GM12878 (cell line): ENCODE results near the gene PPP3CA. TPM values are rescaled to one million over a fixed set of nuclear protein-coding genes. Genes with fewer than 3 reads are reported as not detected.

ENCODE experiments used
- ATAC-seq: fragments of 200-7000 bp; cut with Tn5 transposase; 3 replicates; pipeline ENCODE4 v1.9.1; 2020; ENCODE audit warnings: mild to moderate bottlenecking, moderate library complexity
- BruUV-seq: library from RNA; stranded (reverse); fragments of 400-500 nt; replicated peaks from 2 replicates; lab custom pipeline; 2021; lab: Mats Ljungman, UMichigan
- CTCF ChIA-PET: fragments of 300-600 bp; sonication (Branson Sonifier 250); formaldehyde crosslinking; extraction: SDS; loops from one replicate; lab custom pipeline; 2021; ENCODE audit warnings: inconsistent platforms; lab: Yijun Ruan, JAX
- POLR2A ChIA-PET: fragments of 350-600 bp; formaldehyde crosslinking; extraction: SDS; loops from one replicate; lab custom pipeline; 2021; ENCODE audit warnings: inconsistent platforms; lab: Charles Lee
- RAD21 ChIA-PET: fragments of 300-600 bp; sonication (Branson Sonifier 250); formaldehyde crosslinking; loops from one replicate; lab custom pipeline; 2023; ENCODE audit warnings: antibody characterized with exemption; ENCODE audit not compliant: unreplicated experiment; lab: Charles Lee
- SMC1A ChIA-PET: fragments of 300-600 bp; sonication (Branson Sonifier 250); formaldehyde crosslinking; loops from one replicate; lab custom pipeline; 2023; ENCODE audit not compliant: unreplicated experiment, uncharacterized antibody; lab: Charles Lee
- DNase-seq: peaks from one replicate; pipeline ENCODE4 v3.0.0-alpha.2; 2011; ENCODE audit warnings: low read depth, low spot score
- FAIRE-seq: peaks from 3 replicates; lab custom pipeline; 2011; peaks lifted over from hg19 to GRCh38; lab: Jason Lieb, UNC
- H2AFZ ChIP-seq: 2 replicates; pipeline ENCODE4 v1.6.0; 2011; ENCODE audit warnings: low read depth, low read length, control low read depth; ENCODE audit not compliant: control insufficient read depth
- H3K27ac ChIP-seq: 2 replicates; pipeline ENCODE4 v1.5.1; 2011; ENCODE audit warnings: control low read depth; ENCODE audit not compliant: control insufficient read depth, insufficient read depth
- H3K27me3 ChIP-seq, 2 experiments: replicated peaks in 1 of 2; 2 replicates each; pipeline versions ENCODE4 v1.6.0 to v1.6.1; 2011; ENCODE audit warnings: low read length in 1 of 2; ENCODE audit not compliant: control insufficient read depth in 2 of 2, insufficient read depth in 2 of 2
- H3K36me3 ChIP-seq, 2 experiments: 2 replicates each; pipeline ENCODE4 v1.5.1; 2011; ENCODE audit warnings: low read length in 1 of 2; ENCODE audit not compliant: control insufficient read depth in 2 of 2, insufficient read depth in 2 of 2
- H3K4me1 ChIP-seq: 2 replicates; pipeline ENCODE4 v1.6.1; 2011; ENCODE audit warnings: mild to moderate bottlenecking, low read length, moderate library complexity, mixed read lengths; ENCODE audit not compliant: control insufficient read depth, insufficient read depth
- H3K4me2 ChIP-seq: 2 replicates; pipeline ENCODE4 v1.6.0; 2011; ENCODE audit warnings: control low read depth; ENCODE audit not compliant: control insufficient read depth, insufficient read depth
- H3K4me3 ChIP-seq: fragments of 200-600 bp; sonication (generic); 2 replicates; pipeline ENCODE4 v1.5.1; 2016
- H3K79me2 ChIP-seq: 2 replicates; pipeline ENCODE4 v1.6.0; 2011; ENCODE audit warnings: low read length; ENCODE audit not compliant: control insufficient read depth, insufficient read depth
- H3K9ac ChIP-seq: 2 replicates; pipeline ENCODE4 v1.8.0; 2011; ENCODE audit warnings: low read length, control low read depth, mixed read lengths; ENCODE audit not compliant: control insufficient read depth, insufficient read depth
- H3K9me3 ChIP-seq: replicated peaks from 3 replicates; pipeline ENCODE4 v1.5.1; 2011; ENCODE audit warnings: mild to moderate bottlenecking, low read length; ENCODE audit not compliant: control insufficient read depth, insufficient read depth
- H4K20me1 ChIP-seq: 2 replicates; pipeline ENCODE4 v1.6.0; 2011; ENCODE audit not compliant: control insufficient read depth, insufficient read depth
- CREB1 ChIP-seq: IDR thresholded peaks from 2 replicates; pipeline ENCODE4 v1.6.1; 2012; ENCODE audit warnings: low read depth, mild to moderate bottlenecking, inconsistent platforms
- IKZF2 ChIP-seq, 2 experiments: fragments of 450-650 bp; IDR thresholded peaks; 2 replicates each; pipeline ENCODE4 v1.6.1; 2017; ENCODE audit warnings: mild to moderate bottlenecking in 2 of 2, moderate library complexity in 2 of 2
- NR2C1 ChIP-seq: fragments of 450-650 bp; IDR thresholded peaks from 2 replicates; pipeline ENCODE4 v1.6.1; 2017; ENCODE audit warnings: antibody characterized with exemption, mild to moderate bottlenecking, moderate library complexity
- PML ChIP-seq: IDR thresholded peaks from 2 replicates; pipeline ENCODE4 v1.6.1; 2012; ENCODE audit warnings: low read length, inconsistent platforms
- SMAD1 ChIP-seq: fragments of 450-650 bp; IDR thresholded peaks from 2 replicates; pipeline ENCODE4 v1.6.1; 2018; ENCODE audit warnings: mild to moderate bottlenecking, low read depth; ENCODE audit not compliant: partially characterized antibody
- TAF1 ChIP-seq: IDR thresholded peaks from 2 replicates; pipeline ENCODE4 v1.6.1; 2011; ENCODE audit warnings: mild to moderate bottlenecking, low read depth, low read length, borderline replicate concordance
- whole genome bisulfite sequencing: methylation state at CpG from one replicate; pipeline ENCODE4 v1.1.6; 2016; ENCODE audit warnings: low lambda C conversion rate; ENCODE audit not compliant: insufficient replicate concordance, insufficient coverage; ENCODE audit errors: missing lambda C conversion rate; 5-methylcytosine and 5-hydroxymethylcytosine counted together
- in situ Hi-C: fragments of 300-500 bp; cut with MboI; formaldehyde crosslinking; loops from 9 replicates; pipeline ENCODE4 v1.14.3; 2018; ENCODE audit warnings: mixed read lengths
- intact Hi-C: fragments of 100-400 bp; cut with micrococcal nuclease; formaldehyde crosslinking; loops from one replicate; pipeline ENCODE4 v1.14.2; 2022; ENCODE audit not compliant: unreplicated experiment
- polyA plus RNA-seq, 11 experiments: library from polyadenylated mRNA; depleted of rRNA in 4 of 11; unstranded in 6 of 11; stranded (reverse) in 5 of 11; fragments of >200 nt; fragmentation: Nextera tagmentation in 4 of 11; fragmentation: Illumina TruSeq in 1 of 11; extraction: Ambion mirVana in 4 of 11; extraction: Trizol in 1 of 11; gene quantifications; 1 replicate in 1 of 11; 2 replicates in 10 of 11; pipeline versions ENCODE4 v1.2.1 to v1.2.3, GENCODE V29; 2011 to 2016; ENCODE audit warnings: inconsistent platforms in 2 of 11, missing spikeins in 2 of 11, low read depth in 1 of 11
- total RNA-seq, 4 experiments: library from RNA; depleted of rRNA in 3 of 4; stranded (reverse); fragments of >200 nt in 3 of 4; fragmentation: Illumina TruSeq in 1 of 4; extraction: Trizol in 1 of 4; gene quantifications; 2 replicates each; pipeline versions ENCODE4 v1.2.1 to v1.2.3, GENCODE V29; 2013 to 2021
- TF ChIP-seq, protein P1 (sequence below): fragments of 450-650 bp; IDR thresholded peaks from 2 replicates; pipeline ENCODE4 v1.6.1; 2017; ENCODE audit warnings: borderline replicate concordance
- TF ChIP-seq, protein P2 (sequence below): fragments of 150-350 bp; IDR thresholded peaks from 2 replicates; pipeline ENCODE4 v1.6.1; 2014; ENCODE audit warnings: mild to moderate bottlenecking, low read depth, low read length
- TF ChIP-seq, protein P3 (sequence below): fragments of 450-650 bp; IDR thresholded peaks from 2 replicates; pipeline ENCODE4 v1.6.1; 2017; ENCODE audit warnings: low read depth, mild to moderate bottlenecking, moderate library complexity

PPP3CA gene
- total and polyA plus RNA-seq, 10 of the 15 experiments (the other 5 are each of a cell fraction or from before 2014, with no cell fraction given) = 0.33 to 9.0 (median 1.0) TPM

DNA sequence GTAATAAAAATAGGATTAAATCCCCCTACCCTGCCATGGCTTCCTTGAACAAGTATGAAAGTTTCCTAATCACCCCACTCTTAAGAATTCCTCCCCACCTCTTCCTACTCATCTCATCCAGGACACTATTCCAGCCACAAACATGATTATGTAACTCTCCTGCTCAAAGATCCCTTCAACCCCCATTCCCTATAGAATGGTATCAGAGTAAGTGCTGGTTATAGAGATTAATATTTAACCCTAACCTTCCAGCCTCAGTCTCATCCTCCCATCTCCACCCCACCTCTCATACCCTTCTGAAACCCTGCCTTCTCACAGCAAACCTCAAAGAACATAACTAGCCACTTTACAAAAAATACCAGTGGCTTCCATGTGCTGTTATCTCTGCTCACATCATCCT, 155.1 kb downstream of the PPP3CA start (continued):
- TF ChIP-seq TAF1 = no peak
- TF ChIP-seq, protein P1, sequence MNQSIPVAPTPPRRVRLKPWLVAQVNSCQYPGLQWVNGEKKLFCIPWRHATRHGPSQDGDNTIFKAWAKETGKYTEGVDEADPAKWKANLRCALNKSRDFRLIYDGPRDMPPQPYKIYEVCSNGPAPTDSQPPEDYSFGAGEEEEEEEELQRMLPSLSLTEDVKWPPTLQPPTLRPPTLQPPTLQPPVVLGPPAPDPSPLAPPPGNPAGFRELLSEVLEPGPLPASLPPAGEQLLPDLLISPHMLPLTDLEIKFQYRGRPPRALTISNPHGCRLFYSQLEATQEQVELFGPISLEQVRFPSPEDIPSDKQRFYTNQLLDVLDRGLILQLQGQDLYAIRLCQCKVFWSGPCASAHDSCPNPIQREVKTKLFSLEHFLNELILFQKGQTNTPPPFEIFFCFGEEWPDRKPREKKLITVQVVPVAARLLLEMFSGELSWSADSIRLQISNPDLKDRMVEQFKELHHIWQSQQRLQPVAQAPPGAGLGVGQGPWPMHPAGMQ = no peak

DNA sequence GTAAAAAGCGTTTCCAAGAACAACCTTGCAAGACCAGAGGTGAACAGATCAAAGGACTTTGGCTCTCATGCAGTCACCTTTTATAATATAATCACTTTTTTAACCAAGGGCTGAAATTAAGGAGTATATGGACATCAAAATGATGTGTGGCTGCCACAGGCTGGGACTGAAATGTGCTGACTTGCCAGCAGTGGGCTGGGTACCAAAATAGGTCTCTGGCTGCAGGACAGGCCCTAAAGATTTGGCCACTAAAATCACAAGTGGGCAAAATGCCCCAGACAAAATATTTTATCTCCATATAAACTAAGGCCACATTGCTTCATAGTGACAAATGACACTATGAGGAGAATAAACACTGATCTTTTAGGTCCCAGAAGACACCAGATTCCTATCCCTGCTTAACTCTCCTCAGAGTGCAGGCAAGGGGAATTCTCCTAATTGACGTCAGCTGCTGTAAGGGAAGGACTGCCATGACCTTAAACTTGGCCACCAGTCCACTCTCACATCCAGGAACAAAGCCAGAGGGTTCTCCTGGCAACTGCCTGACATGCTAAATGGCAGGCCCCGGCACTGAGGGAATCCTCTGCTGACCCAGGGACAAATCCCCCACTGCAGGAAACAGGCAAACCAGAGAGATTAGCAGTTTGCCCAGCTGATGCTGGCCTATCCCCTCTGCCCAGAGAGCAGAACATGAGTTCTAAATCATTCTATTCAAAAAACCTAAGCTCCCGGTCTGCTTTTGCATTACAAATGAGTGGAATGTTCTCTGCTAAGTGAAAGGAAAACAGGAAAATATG, 155.8 kb downstream of the PPP3CA start:
- no TSS peak for BruUV-seq
- Histone ChIP-seq H3K4me1 (no peaks in the 10 kb centered on the region), H3K27ac (no peak overlapping the region), H3K36me3 (no peaks in the 10 kb centered on the region; a peak in 1 of 4 replicates), H3K9ac (no peak overlapping the region), H3K4me2 (no peak overlapping the region), H2AFZ (no peak overlapping the region), H3K27me3 (no peaks in the 10 kb centered on the region), H3K79me2 (no peaks in the 10 kb centered on the region), H3K9me3 (no peaks in the 10 kb centered on the region), H3K4me3 (no peak overlapping the region), H4K20me1 (no peaks in the 10 kb centered on the region)
- no peak for FAIRE-seq
- WGBS = 96% methylated on average over 4 of the region's 4 CpGs
- no peak for DNase-seq
- CTCF ChIA-PET = no interaction called here
- POLR2A ChIA-PET = no interaction called here
- TF ChIP-seq, protein P2, sequence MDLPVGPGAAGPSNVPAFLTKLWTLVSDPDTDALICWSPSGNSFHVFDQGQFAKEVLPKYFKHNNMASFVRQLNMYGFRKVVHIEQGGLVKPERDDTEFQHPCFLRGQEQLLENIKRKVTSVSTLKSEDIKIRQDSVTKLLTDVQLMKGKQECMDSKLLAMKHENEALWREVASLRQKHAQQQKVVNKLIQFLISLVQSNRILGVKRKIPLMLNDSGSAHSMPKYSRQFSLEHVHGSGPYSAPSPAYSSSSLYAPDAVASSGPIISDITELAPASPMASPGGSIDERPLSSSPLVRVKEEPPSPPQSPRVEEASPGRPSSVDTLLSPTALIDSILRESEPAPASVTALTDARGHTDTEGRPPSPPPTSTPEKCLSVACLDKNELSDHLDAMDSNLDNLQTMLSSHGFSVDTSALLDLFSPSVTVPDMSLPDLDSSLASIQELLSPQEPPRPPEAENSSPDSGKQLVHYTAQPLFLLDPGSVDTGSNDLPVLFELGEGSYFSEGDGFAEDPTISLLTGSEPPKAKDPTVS = no peak
- TF ChIP-seq PML (no peak), SMAD1 (no peak), NR2C1 (no peak), IKZF2 (IDR thresholded peaks at IDR 0.05) (no peak), CREB1 (no peak)
- TF ChIP-seq, protein P3, sequence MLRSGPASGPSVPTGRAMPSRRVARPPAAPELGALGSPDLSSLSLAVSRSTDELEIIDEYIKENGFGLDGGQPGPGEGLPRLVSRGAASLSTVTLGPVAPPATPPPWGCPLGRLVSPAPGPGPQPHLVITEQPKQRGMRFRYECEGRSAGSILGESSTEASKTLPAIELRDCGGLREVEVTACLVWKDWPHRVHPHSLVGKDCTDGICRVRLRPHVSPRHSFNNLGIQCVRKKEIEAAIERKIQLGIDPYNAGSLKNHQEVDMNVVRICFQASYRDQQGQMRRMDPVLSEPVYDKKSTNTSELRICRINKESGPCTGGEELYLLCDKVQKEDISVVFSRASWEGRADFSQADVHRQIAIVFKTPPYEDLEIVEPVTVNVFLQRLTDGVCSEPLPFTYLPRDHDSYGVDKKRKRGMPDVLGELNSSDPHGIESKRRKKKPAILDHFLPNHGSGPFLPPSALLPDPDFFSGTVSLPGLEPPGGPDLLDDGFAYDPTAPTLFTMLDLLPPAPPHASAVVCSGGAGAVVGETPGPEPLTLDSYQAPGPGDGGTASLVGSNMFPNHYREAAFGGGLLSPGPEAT = no peak
- intact Hi-C loops (no loop called here), in situ Hi-C loops (no loop called here)
- SMC1A ChIA-PET = interaction anchor here (0.9 kb wide), 1 partner anchor 406 kb away, joined by 3 read pairs; no protein-coding TSS in a partner anchor
- ATAC-seq = no peak
- RAD21 ChIA-PET = no interaction called here
